AG09309 (cell line): ENCODE measurements around the gene URB2.

Experiments used
- DNase-seq: peaks from one replicate; pipeline ENCODE4 v3.0.0-alpha.2; 2010; ENCODE audit warnings: low read depth
- H3K4me3 ChIP-seq: 2 replicates; pipeline ENCODE4 v1.5.1; 2011; ENCODE audit warnings: mild to moderate bottlenecking, low read depth, low read length, moderate library complexity; ENCODE audit not compliant: control insufficient read depth
- TF ChIP-seq, protein P1 (sequence below): IDR thresholded peaks from 2 replicates; pipeline ENCODE4 v1.5.1; 2011; ENCODE audit warnings: mild to moderate bottlenecking, low read depth, low read length, inconsistent platforms; ENCODE audit not compliant: insufficient read depth, control insufficient read depth; ENCODE audit errors: missing control alignments

URB2 gene

GRCh38 chr1:229625915-229626831 lies at the start of gene URB2, which contains the start of gene TAF5L:
Gene URB2, plus strand, starts transcription at chr1:229626247. Its CDS starts 1,387 bp downstream, at chr1:229627634.
Gene TAF5L, minus strand, starts transcription at chr1:229626122. Its CDS starts 11,640 bp downstream, at chr1:229614482.
- DNase-seq, result peak; percentile 54
- TF ChIP-seq, protein P1, sequence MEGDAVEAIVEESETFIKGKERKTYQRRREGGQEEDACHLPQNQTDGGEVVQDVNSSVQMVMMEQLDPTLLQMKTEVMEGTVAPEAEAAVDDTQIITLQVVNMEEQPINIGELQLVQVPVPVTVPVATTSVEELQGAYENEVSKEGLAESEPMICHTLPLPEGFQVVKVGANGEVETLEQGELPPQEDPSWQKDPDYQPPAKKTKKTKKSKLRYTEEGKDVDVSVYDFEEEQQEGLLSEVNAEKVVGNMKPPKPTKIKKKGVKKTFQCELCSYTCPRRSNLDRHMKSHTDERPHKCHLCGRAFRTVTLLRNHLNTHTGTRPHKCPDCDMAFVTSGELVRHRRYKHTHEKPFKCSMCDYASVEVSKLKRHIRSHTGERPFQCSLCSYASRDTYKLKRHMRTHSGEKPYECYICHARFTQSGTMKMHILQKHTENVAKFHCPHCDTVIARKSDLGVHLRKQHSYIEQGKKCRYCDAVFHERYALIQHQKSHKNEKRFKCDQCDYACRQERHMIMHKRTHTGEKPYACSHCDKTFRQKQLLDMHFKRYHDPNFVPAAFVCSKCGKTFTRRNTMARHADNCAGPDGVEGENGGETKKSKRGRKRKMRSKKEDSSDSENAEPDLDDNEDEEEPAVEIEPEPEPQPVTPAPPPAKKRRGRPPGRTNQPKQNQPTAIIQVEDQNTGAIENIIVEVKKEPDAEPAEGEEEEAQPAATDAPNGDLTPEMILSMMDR, result no peak
- peak within 1 kb of the TSS; percentile 94 for H3K4me3 ChIP-seq

- TF ChIP-seq, protein P1, result no peak
- DNase-seq, result no peak
- no peak overlapping the region for H3K4me3 ChIP-seq
Measured at GRCh38 chr1:229578168-229579058, 47.6 kb upstream of the URB2 start.

GRCh38 chr1:229579059-229579673 lies 46.9 kb upstream of the URB2 start:
- no peak for DNase-seq
- no peak overlapping the region for H3K4me3 ChIP-seq
- TF ChIP-seq, protein P1, result no peak

GRCh38 chr1:229581485-229581884 lies 44.6 kb upstream of the URB2 start:
- DNase-seq, result no peak
- no peak overlapping the region for H3K4me3 ChIP-seq
- TF ChIP-seq, protein P1, result no peak

- H3K4me3 ChIP-seq, result no peak overlapping the region
- no peak for DNase-seq
- TF ChIP-seq, protein P1, result no peak
Measured at GRCh38 chr1:229582011-229582694, 43.9 kb upstream of the URB2 start.
